TTC549 (cell line): ENCODE measurements around the gene TKTL1.
"Not testable (repeated sequence)": the region's sequence is repeated elsewhere in the genome, so short reads cannot be mapped to it uniquely, and the experiment has no call there.

Experiments
- FAIRE-seq: peaks from 2 replicates; lab custom pipeline; 2012; peaks lifted over from hg19 to GRCh38; lab: Jason Lieb, UNC

TKTL1 gene

GRCh38 chrX:154310616-154311536 lies 15.3 kb downstream of the TKTL1 start:
- FAIRE-seq: no peak

- FAIRE-seq: no peak
Measured at GRCh38 chrX:154312116-154312515, 16.5 kb downstream of the TKTL1 start.

GRCh38 chrX:154313147-154313546 lies 17.6 kb downstream of the TKTL1 start:
- FAIRE-seq: no peak

GRCh38 chrX:154315416-154315815 lies 19.8 kb downstream of the TKTL1 start:
- no peak for FAIRE-seq

DNA sequence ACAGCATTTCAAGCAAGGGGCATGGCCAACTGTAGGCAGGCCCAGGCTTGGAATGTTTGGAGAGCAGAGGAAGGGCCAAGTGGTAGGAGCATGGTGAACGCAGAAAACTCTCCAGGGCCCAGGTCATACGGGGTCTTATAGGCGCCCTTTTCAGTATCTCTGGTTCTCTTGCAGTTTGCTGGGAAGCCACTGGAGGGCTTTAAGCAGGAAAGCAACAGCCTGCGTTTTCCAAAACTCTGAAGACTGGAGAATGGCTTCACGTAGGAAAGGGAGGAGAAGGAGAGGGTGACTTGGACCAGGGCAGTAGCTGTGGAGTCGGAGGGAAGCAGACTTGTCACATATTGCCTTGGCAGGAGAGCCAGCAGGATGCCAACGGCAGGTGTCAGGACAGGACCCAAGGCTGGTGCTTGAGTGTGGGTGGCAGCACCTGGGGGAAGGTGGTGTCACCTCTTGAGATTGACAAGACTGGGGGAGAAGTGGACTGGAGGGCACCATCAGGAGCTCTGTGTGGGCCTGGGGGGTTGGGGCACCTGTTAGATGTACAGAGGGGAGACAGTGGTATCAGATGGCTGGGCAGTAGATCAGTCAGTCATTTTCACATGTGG lies 21.9 kb downstream of the TKTL1 start:
- FAIRE-seq: no peak

GRCh38 chrX:154320406-154320805 lies 24.8 kb downstream of the TKTL1 start:
- FAIRE-seq: no peak

DNA sequence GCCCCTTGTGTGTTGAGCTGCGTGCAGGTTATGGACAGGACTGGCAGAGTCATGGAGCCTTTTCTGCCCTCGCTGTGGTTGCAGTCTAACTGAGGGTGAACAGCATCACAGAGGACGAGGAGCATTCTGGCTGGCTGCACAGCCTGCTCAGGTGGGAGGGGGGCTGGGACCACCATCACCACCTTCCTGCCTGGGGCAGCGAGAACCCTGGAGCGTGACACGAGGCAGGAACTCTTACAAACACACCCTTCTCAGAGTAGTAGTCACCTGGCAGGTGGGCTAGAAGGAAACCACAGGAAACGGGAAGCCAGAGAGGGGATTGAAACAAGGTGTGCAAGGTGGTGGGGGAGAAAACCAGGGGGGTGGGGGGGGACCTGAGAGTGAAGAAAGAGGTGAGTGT lies 25.6 kb downstream of the TKTL1 start:
- no peak for FAIRE-seq

GRCh38 chrX:154321594-154321993 lies 26.0 kb downstream of the TKTL1 start:
- FAIRE-seq: no peak

DNA sequence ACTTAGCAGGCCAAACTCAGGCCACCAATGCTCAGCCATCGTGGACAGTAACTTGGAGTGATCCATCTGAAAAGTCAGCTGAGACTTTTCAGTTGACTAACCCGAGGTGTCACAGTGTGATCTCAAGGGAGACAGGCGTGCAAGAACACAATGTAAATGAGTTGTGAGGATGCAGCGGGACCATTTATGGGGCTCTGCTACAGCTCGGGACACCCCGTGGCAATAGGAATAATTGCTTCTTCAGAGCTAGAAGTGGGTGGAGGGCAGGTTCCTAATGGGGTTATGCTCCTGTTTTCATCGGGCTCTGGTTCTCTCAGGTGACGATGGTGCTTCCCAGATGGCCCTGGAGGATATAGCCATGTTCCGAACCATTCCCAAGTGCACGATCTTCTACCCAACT lies 27.3 kb downstream of the TKTL1 start:
- no peak for FAIRE-seq

DNA sequence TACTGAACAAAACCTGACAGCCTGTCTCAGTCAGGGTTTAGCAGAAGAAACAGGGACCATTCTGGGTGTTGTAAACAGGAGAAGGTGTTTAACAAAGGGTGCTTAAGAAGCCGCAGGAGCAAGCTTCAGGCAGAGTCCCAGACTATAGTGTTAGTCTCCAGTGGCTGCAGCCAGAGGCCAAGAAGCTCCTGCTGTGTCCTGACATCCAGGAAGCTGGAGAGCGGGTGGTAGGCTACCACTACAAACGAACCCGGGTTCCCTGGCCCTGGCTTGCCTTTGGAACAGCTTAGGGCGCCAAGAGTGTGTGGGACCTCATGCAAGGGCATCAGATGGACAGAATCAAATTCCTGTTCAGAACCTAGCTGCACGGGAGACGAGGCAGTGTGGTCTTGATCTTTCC lies 27.9 kb downstream of the TKTL1 start:
- no peak for FAIRE-seq

- FAIRE-seq: no peak
Measured at GRCh38 chrX:154325541-154325940, 29.9 kb downstream of the TKTL1 start.

DNA sequence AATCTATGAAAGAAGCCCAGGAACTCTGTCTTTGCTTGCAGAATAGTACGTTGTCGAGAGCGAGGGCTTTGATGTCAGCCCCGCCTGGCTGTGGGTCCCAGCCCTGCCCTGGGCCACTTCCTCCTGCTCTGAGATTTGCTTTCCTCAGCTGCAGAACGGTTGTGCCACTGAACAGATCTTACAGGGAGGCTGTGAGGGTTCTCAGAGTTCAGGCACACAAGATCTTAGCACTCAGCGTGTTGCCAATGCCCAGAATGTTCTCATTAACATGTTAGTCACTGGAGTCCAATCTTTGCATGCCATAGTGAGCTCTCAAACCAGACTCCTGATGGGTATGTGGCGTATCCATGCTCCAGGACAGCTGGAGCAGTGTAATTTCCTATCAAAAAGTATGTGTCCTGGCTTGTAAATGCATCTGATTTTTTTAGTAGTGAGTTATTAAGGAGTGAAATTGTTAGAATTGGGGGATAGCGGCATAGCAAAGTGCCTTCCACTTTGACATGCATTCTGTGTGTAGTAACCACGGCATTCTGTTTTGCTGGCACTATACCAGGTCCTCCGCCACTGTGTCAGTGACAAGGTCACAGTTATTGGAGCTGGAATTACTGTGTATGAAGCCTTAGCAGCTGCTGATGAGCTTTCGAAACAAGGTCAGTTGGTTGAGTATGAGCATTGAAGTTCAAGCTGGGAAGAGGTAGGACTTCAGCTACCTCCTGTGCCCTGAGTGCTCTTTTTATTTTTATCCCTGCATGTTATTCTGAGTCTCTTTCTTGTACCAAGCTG lies 31.6 kb downstream of the TKTL1 start:
- FAIRE-seq: no peak

DNA sequence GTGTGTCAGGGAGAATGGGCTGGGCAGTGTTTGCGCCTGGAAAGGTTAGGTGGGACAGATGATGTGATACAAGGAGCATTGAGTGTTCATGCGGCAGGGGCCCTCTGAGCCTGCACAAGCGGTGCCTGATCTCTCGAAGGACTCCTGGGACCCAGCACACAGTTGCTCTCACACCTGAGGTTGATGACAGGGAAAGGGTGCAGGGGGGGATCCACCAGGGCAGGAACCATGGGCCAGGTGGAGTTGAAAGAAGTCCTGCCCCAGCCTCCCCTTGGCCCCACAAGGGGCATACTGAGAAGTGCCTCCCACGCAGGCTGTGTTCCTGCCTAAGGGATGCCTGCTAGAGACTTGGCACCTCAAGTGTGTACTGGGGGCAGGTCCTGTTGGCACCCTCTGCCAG lies 33.1 kb downstream of the TKTL1 start:
- FAIRE-seq: no peak

GRCh38 chrX:154329294-154329693 lies 33.7 kb downstream of the TKTL1 start:
- FAIRE-seq: no peak

- no peak for FAIRE-seq
Measured at GRCh38 chrX:154332561-154332960, 37.0 kb downstream of the TKTL1 start.

GRCh38 chrX:154333116-154333515 lies 37.5 kb downstream of the TKTL1 start:
- FAIRE-seq: no peak

- no peak for FAIRE-seq
Measured at GRCh38 chrX:154333837-154334271, 38.3 kb downstream of the TKTL1 start.

DNA sequence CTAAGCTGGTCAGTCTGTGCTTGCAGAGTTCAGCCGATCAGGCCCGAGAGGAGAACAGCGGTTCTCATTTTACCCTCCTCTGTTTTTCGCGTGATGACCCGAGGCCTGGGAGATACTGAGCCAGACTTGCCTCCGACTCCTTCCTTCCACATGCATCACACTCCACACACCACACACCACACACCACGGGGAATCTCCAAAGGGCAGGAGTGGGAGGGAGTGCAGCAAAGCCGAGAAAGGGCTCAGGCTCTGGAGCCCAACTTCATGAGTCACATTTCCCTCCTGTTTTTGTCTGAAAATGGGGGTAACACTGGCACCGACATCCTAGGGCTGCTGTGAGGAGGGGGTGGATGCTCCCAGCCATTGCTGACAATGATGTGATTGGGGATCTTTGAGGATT lies 38.9 kb downstream of the TKTL1 start:
- FAIRE-seq: no peak

- FAIRE-seq: not testable (repeated sequence)
Measured at GRCh38 chrX:154341399-154342298, 46.1 kb downstream of the TKTL1 start.

GRCh38 chrX:154343063-154343462 lies 47.5 kb downstream of the TKTL1 start:
- not testable (repeated sequence) for FAIRE-seq

- not testable (repeated sequence) for FAIRE-seq
Measured at GRCh38 chrX:154343620-154344019, 48.0 kb downstream of the TKTL1 start.

- FAIRE-seq: no peak
Measured at GRCh38 chrX:154348114-154348531, 52.5 kb downstream of the TKTL1 start.
